Suppressor macrophage treated with lipopolysaccharide for 1 hour (primary cell): ENCODE results near the gene TRPM2.

Experiments used
- DNase-seq, 3 donors: peaks; one replicate each; pipeline ENCODE4 v3.0.0-alpha.2; 2020 to 2022

TRPM2 gene

DNA sequence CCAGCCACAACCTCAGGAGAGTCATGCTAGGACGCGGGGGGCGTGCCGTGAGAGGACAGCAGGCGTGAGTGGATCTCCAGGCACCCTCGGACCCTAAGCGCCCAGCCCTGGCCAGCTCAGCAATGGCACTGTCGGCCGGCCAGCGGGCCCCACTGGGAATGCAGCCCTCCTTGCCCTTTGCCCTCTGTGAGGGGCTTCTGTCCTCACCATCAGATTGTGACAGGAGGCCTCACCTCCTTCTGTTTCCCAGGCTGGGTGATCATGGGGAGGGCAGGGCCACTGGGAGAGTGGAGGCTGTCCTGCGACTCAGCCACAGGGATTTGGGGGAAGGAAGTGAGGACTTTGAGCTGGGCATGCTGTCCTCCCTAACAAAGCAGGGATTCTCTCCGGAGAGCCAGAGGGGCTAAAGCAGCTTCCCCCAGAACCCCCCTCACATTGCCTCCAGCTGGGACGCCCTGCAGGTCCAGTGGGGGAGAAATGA, 95.3 kb downstream of the TRPM2 start:
- no peak for DNase-seq

- no peak for DNase-seq
These were observed 96.3 kb downstream of the TRPM2 start for GRCh38 chr21:44449473-44450363.

- DNase-seq, result no peak
These were observed 97.0 kb downstream of the TRPM2 start for GRCh38 chr21:44450402-44450801.

- DNase-seq, result no peak
These were observed 97.6 kb downstream of the TRPM2 start for GRCh38 chr21:44450999-44451398.

- DNase-seq, result no peak
These were observed 99.7 kb downstream of the TRPM2 start for GRCh38 chr21:44453120-44453519.

DNA sequence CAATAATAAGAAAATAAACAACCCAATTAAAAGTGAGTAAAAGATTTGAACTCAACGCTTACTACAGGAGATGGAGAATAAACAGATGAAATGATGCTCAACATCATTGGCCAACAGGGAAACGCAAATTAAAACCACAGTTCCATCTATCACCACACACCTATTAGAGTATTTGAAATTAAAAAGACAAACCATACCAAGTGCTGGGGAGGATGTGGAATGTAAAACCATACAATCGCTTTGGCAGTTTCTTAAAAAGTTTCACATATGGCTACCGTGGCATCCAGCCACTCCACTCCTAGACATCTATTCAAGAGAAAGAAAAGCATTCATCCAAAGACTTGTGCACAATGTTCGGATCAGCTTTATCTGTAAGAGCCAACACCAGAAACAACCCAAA, 100.6 kb downstream of the TRPM2 start:
- no peak for DNase-seq

GRCh38 chr21:44454747-44455523, 101.5 kb downstream of the TRPM2 start, which contains the start of gene LRRC3:
Gene LRRC3, plus strand, starts transcription at chr21:44455510. Its CDS starts 1,135 bp downstream, at chr21:44456645.
- peak; percentile 91 to 100 (median 97) for DNase-seq

DNA sequence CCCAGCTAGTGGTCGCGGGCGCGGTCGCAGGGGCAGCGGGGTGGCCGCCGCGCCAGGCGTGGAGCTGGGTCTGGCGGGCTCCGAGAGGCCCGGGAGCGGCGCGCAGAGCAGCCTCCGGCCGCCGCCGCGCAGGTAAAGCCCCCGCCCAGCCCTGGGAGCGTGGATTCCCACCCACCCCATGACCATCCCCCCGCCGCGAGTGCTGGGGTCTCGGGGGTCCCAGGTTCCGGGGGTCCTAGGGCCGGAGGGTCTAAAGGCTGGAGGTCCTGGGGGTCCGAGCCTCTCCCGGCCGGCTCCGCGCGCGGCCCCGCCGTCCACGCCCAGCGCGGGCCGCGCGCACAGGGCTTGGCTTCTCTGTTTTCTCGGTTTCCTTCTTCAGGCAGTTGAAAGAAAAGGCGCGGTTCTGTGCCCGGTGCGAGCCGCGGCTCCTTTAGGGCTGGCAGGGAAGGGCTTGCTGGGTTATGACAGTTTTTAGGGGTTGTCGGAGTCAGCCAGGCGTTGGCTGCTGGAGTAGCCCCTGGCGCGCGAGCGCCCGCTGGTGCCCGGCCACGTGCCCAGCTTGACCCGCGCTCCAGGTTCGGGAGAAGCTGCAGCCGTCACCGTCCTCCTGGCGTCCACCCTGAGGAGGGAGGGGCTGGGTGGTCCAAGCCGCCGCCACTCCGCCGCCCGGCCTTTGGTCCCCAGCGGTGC, 102.2 kb downstream of the TRPM2 start:
- peak; percentile 61 to 74 (median 66) for DNase-seq

- no peak for DNase-seq
These were observed 102.9 kb downstream of the TRPM2 start for GRCh38 chr21:44456214-44456914.

DNA sequence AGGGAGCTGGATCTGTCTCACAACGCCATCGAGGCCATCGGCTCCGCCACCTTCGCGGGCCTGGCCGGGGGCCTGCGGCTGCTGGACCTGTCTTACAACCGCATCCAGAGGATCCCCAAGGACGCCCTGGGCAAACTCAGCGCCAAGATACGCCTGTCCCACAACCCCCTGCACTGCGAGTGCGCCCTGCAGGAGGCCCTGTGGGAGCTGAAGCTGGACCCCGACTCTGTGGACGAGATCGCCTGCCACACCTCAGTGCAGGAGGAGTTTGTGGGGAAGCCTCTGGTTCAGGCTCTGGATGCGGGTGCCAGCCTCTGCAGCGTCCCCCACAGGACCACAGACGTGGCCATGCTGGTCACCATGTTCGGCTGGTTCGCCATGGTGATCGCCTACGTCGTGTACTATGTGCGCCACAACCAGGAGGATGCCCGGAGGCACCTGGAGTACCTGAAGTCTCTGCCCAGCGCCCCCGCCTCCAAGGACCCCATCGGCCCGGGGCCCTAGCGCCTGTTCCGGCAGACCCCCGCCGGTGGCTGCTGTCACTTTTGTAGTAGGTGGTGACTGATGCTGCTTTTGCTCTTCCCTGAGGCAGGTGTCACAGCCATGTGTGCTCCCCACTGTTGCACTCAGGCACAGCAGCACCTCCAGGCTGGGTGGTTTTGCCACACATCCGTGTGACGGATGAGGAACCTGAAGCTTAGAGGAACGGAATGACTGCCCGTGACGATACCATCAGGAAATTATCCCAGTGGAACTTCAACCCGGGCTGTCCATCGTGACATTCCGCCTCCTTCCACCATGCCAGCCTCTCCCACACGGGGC, 103.7 kb downstream of the TRPM2 start:
- no peak for DNase-seq

- DNase-seq, result peak; percentile 51 to 66 (median 52)
These were observed 105.7 kb downstream of the TRPM2 start for GRCh38 chr21:44458971-44459711.

GRCh38 chr21:44459712-44460440, 106.5 kb downstream of the TRPM2 start:
- peak in 1 of 3 donors; percentile 20 for DNase-seq

DNA sequence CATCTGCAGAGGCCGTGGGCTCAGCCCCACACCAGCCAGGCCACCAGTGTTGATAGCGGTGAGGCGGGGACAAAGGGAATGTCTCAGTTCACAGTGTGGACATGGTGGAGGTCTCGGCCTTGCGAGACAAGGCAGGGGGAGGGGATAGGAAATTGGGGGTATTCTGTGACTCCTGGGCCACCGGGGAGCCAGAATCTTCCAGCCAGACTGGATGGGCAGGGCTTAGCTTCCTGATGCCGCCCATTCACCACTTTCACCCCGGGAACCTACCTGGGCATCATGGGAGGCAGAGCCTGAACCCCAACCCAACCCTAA, 107.0 kb downstream of the TRPM2 start:
- DNase-seq, result no peak

GRCh38 chr21:44461005-44461404, 107.6 kb downstream of the TRPM2 start:
- DNase-seq, result no peak

- DNase-seq, result no peak
These were observed 108.1 kb downstream of the TRPM2 start for GRCh38 chr21:44461464-44462001.

DNA sequence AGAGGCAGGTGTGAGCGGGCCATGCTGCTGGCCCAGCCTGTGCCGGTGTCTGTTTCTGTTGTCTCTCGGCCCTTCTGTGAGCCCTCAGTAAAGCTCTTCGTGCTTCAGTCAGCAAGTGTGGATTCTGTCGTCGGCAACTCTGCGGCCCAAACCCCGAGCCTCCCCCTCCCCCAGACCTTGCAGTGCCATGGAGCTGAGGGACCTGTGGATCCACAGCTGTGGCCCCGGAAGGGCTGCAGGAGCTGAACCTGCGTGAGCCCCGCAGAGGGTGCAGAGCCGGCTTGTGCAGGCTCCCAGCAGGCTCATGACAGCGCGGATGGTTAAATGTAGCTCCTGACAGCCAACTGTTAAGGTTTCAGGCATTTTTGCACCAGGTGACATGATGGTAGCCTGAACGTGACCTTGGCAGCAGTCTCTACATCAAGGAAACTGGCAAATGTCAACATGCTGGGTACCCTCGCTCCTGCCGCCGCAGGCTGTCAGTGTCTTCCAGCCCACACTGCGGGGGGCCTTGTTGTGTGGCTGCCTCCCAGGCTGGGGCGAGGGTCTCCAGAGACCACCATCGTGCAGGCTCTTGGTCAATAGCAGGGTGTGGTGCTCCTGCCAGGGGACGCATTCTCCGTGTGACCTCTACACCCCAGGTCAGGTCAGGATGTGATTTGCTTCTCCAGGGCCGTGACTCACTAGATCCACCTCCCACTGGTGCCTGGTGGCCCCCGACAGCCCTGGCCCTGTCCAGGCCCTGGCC, 108.8 kb downstream of the TRPM2 start:
- DNase-seq, result no peak

DNA sequence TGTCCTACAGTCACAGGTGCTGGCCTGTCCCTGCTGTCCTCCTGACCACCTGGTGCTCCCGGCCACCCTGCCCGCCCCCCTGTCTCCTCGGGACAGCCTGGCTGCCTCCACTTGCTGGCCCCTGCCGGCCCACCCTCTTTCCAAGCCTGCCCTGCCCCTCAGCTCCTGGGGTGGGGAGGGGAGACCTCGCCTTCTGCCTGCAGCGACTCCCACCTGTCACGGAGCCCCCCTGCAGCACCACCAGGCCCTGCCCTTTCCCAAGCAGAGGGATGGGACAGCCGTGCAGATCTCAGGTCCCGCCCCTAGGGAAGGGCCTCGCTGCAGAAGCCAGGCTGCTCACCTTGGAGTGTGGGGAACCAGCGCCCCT, 109.4 kb downstream of the TRPM2 start:
- DNase-seq, result no peak

DNA sequence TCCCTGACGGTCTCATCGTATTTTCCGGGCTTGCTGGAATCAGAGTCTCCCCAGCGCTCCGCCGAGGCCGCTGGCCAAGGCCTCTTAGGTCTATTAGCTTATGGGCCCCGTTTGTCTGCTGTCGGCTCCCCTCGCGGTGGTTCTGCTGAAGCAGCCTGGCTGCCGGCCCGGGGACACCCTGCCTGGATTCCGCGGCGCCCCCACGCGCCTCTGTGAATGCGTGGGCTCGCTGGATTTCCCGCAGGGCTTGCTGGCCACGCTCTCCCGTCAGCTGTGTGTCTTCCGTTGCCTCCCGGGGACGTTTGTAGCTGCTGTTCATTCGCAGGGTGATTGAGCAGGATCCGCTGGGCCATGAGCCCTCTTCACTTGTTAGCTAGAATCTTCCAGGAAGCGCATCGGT, 110.3 kb downstream of the TRPM2 start:
- no peak for DNase-seq

GRCh38 chr21:44464351-44464750, 110.9 kb downstream of the TRPM2 start:
- DNase-seq, result no peak
